GM12878 (cell line): ENCODE data around the gene TESK1. TPM values are rescaled to one million over a fixed set of nuclear protein-coding genes. Genes with fewer than 3 reads are reported as not detected.
A peak's percentile ranks its signal among the peaks of the same experiment; 100 is the strongest.

Experiments used
- DPF2 ChIP-seq: fragments of 450-650 bp; IDR thresholded peaks from 2 replicates; pipeline ENCODE4 v1.6.1; 2017; ENCODE audit warnings: mild to moderate bottlenecking
- E2F4 ChIP-seq: IDR thresholded peaks from 2 replicates; pipeline ENCODE4 v1.6.1; 2012; ENCODE audit warnings: low read depth, low read length, improper control_type of control experiment
- HSF1 ChIP-seq: fragments of 150-350 bp; IDR thresholded peaks from 2 replicates; pipeline ENCODE4 v1.6.1; 2014; ENCODE audit warnings: mild to moderate bottlenecking, low read depth, low read length
- MEF2A ChIP-seq: IDR thresholded peaks from 2 replicates; pipeline ENCODE4 v1.6.1; 2011; ENCODE audit warnings: low read depth, mild to moderate bottlenecking, low read length, moderate library complexity; ENCODE audit not compliant: insufficient read depth
- SREBF1 ChIP-seq: IDR thresholded peaks from 2 replicates; pipeline ENCODE4 v1.6.1; 2012; ENCODE audit warnings: mild to moderate bottlenecking, low read length
- SRF ChIP-seq, 2 experiments: IDR thresholded peaks; 2 replicates each; pipeline ENCODE4 v1.6.1; 2011; ENCODE audit warnings: low read depth in 2 of 2, low read length in 2 of 2, mild to moderate bottlenecking in 1 of 2, moderate library complexity in 1 of 2
- TCF3 ChIP-seq: IDR thresholded peaks from 2 replicates; pipeline ENCODE4 v1.6.1; 2012; ENCODE audit warnings: low read depth, mild to moderate bottlenecking, low read length, borderline replicate concordance; ENCODE audit not compliant: insufficient read depth
- YBX1 ChIP-seq: fragments of 450-650 bp; IDR thresholded peaks from 2 replicates; pipeline ENCODE4 v1.6.1; 2016; ENCODE audit warnings: antibody characterized with exemption
- ZBED1 ChIP-seq: IDR thresholded peaks from 2 replicates; pipeline ENCODE4 v1.6.1; 2016; ENCODE audit warnings: borderline replicate concordance
- ZBTB4 ChIP-seq: fragments of 450-650 bp; formaldehyde crosslinking; IDR thresholded peaks from 2 replicates; pipeline ENCODE4 v1.4.0; 2022; ENCODE audit warnings: mild to moderate bottlenecking, moderate library complexity
- ZBTB40 ChIP-seq: fragments of 450-650 bp; IDR thresholded peaks from 2 replicates; pipeline ENCODE4 v1.6.1; 2016; ENCODE audit warnings: mild to moderate bottlenecking, moderate library complexity, borderline replicate concordance
- ZNF384 ChIP-seq: IDR thresholded peaks from 2 replicates; pipeline ENCODE4 v1.6.1; 2012; ENCODE audit warnings: low read depth, mild to moderate bottlenecking, low read length, improper control_type of control experiment, borderline replicate concordance
- ZNF592 ChIP-seq: fragments of 450-650 bp; IDR thresholded peaks from 2 replicates; pipeline ENCODE4 v1.6.1; 2017; ENCODE audit warnings: mild to moderate bottlenecking, moderate library complexity
- polyA plus RNA-seq, 11 experiments: library from polyadenylated mRNA; depleted of rRNA in 4 of 11; unstranded in 6 of 11; stranded (reverse) in 5 of 11; fragments of >200 nt; fragmentation: Nextera tagmentation in 4 of 11; fragmentation: Illumina TruSeq in 1 of 11; extraction: Ambion mirVana in 4 of 11; extraction: Trizol in 1 of 11; gene quantifications; 1 replicate in 1 of 11; 2 replicates in 10 of 11; pipeline versions ENCODE4 v1.2.1 to v1.2.3, GENCODE V29; 2011 to 2016; ENCODE audit warnings: inconsistent platforms in 2 of 11, missing spikeins in 2 of 11, low read depth in 1 of 11
- total RNA-seq, 4 experiments: library from RNA; depleted of rRNA in 3 of 4; stranded (reverse); fragments of >200 nt in 3 of 4; fragmentation: Illumina TruSeq in 1 of 4; extraction: Trizol in 1 of 4; gene quantifications; 2 replicates each; pipeline versions ENCODE4 v1.2.1 to v1.2.3, GENCODE V29; 2013 to 2021

TESK1 gene
- total and polyA plus RNA-seq, 10 of the 15 experiments (the other 5 are each of a cell fraction or from before 2014, with no cell fraction given): 0.16 to 19.5 (median 7.9) TPM; not detected in 1

- TF ChIP-seq ZBTB40 (no peak), TCF3 (peak; percentile 40; the same call in 1 of the 2 replicates), ZBED1 (peak; percentile 36; the same call in 1 of the 2 replicates), YBX1 (no peak), DPF2 (no peak), SREBF1 (no peak), ZNF384 (no peak), MEF2A (0 out of 2 replicates have a peak, but pooled peaks have one; percentile 40), HSF1 (no peak), SRF (IDR thresholded peaks at IDR 0.05; ENCODE audit: low read depth in 2 of 2, low read length in 2 of 2) (no peak), E2F4 (no peak), ZNF592 (no peak), ZBTB4 (CRISPR knock-in tag) (no peak)
Observed at GRCh38 chr9:35619800-35620158, 14.7 kb downstream of the TESK1 start (continued).
